Sigmoid colon (tissue), 7 donors: ENCODE measurements around the gene MVB12A. TPM values are rescaled to one million over a fixed set of nuclear protein-coding genes. Genes with fewer than 3 reads are reported as not detected.

Experiments
- DNase-seq: peaks from one replicate; pipeline ENCODE4 v3.0.0-alpha.2; 2019
- H3K27ac ChIP-seq, 4 donors: fragments of 200-600 bp; sonication (generic); one replicate each; pipeline ENCODE4 v1.5.1; 2016 to 2019; ENCODE audit warnings: mild to moderate bottlenecking in 1 of 4
- H3K27me3 ChIP-seq, 3 donors: fragments of 200-600 bp; sonication (generic); one replicate each; pipeline ENCODE4 v1.5.1; 2019; ENCODE audit warnings: mild to moderate bottlenecking in 1 of 3
- H3K36me3 ChIP-seq, 4 donors: fragments of 200-600 bp; sonication (generic); one replicate each; pipeline ENCODE4 v1.5.1; 2016 to 2019
- H3K4me1 ChIP-seq, 4 donors: fragments of 200-600 bp; sonication (generic); one replicate each; pipeline ENCODE4 v1.5.1; 2017 to 2019
- H3K4me3 ChIP-seq, 4 donors: fragments of 200-600 bp; sonication (generic); one replicate each; pipeline ENCODE4 v1.5.1; 2017 to 2019; ENCODE audit warnings: mild to moderate bottlenecking in 2 of 4, moderate library complexity in 1 of 4
- H3K9me3 ChIP-seq, 4 donors: fragments of 200-600 bp in 3 of 4; sonication (generic) in 3 of 4; one replicate each; pipeline versions ENCODE4 v1.5.1 to v1.6.1; 2013 to 2019
- CTCF ChIP-seq, 4 experiments: fragments of 450-650 bp in 3 of 4; fragments of 200-600 bp in 1 of 4; IDR thresholded peaks; one replicate each; pipeline ENCODE4 v1.5.1; 2016 to 2019; ENCODE audit warnings: antibody characterized with exemption in 4 of 4, mild to moderate bottlenecking in 3 of 4, moderate library complexity in 2 of 4
- EP300 ChIP-seq, 4 donors: sonication (generic); formaldehyde crosslinking; IDR thresholded peaks; one replicate each; pipeline ENCODE4 v1.6.1; 2017; ENCODE audit warnings: antibody characterized with exemption in 4 of 4
- POLR2A ChIP-seq, 2 donors: fragments of 450-650 bp; IDR thresholded peaks; one replicate each; pipeline ENCODE4 v1.6.1; 2016; ENCODE audit warnings: antibody characterized with exemption in 2 of 2, mild to moderate bottlenecking in 2 of 2, moderate library complexity in 2 of 2
- POLR2AphosphoS5 ChIP-seq, 4 donors: sonication (generic); formaldehyde crosslinking; IDR thresholded peaks; one replicate each; pipeline ENCODE4 v1.6.1; 2017; ENCODE audit warnings: antibody characterized with exemption in 4 of 4
- WGBS, 2 donors: extraction: QIAGEN DNeasy Blood & Tissue Kit; methylation state at CpG; one replicate each; pipeline ENCODE4 v1.1.7; 2013; 5-methylcytosine and 5-hydroxymethylcytosine counted together
- intact Hi-C: fragments of 100-400 bp; cut with DNase I; formaldehyde crosslinking; loops from one replicate; pipeline ENCODE4 v1.15.1; 2023
- polyA plus RNA-seq, 3 donors: library from polyadenylated mRNA; stranded (reverse); fragments of 200-250 nt; gene quantifications; one replicate each; pipeline ENCODE4 v1.2.3, GENCODE V29; 2013
- total RNA-seq, 4 donors: library from RNA; depleted of rRNA; stranded (reverse); fragments of >200 nt; gene quantifications; one replicate each; pipeline ENCODE4 v1.1.0, GENCODE V29; 2016
- donor health status: healthy with polysubstance abuse.
- donor health status: Bipolar disorder and iron deficiency.
- donor health status: healthy.

The MVB12A gene
- total and polyA plus RNA-seq, 7 donors = 40.4 to 102 (median 55.8) TPM

GRCh38 chr19:17445526-17446165, 25.8 kb downstream of the MVB12A start:
- Histone ChIP-seq H3K27me3 (no peaks in the 10 kb centered on the region), H3K27ac (no peak overlapping the region), H3K36me3 (no peaks in the 10 kb centered on the region), H3K9me3 (no peaks in the 10 kb centered on the region), H3K4me1 (peaks cover 0 to 14% (median 8%) of the 10 kb centered on the region in 4 donors), H3K4me3 (no peak overlapping the region)
- TF ChIP-seq EP300 (IDR thresholded peaks at IDR 0.05) (no peak), POLR2AphosphoS5 (IDR thresholded peaks at IDR 0.05) (no peak), CTCF (IDR thresholded peaks at IDR 0.05) (no peak), POLR2A (IDR thresholded peaks at IDR 0.05) (no peak)
- intact Hi-C loops = no loop called here
- 97% methylated on average over 1 of the region's 1 CpG for WGBS, 2 donors
- DNase-seq = no peak

GRCh38 chr19:17447704-17448130, 27.9 kb downstream of the MVB12A start:
- no peak for DNase-seq
- Histone ChIP-seq H3K4me3 (peak overlapping the region in 3 of 4 donors; percentile 41 to 62 (median 58)), H3K27me3 (no peaks in the 10 kb centered on the region), H3K9me3 (no peaks in the 10 kb centered on the region), H3K36me3 (no peaks in the 10 kb centered on the region), H3K27ac (peak overlapping the region in 1 of 4 donors; percentile 48), H3K4me1 (peaks cover 0 to 14% (median 8%) of the 10 kb centered on the region in 4 donors)
- intact Hi-C loops = no loop called here
- 22 to 35% methylated on average over 5 of the region's 5 CpGs for WGBS, 2 donors
- TF ChIP-seq EP300 (IDR thresholded peaks at IDR 0.05) (no peak), CTCF (IDR thresholded peaks at IDR 0.05) (no peak), POLR2A (IDR thresholded peaks at IDR 0.05) (no peak), POLR2AphosphoS5 (IDR thresholded peaks at IDR 0.05) (no peak)

GRCh38 chr19:17448131-17448967, 28.5 kb downstream of the MVB12A start, which contains the start of gene TMEM221:
TSS of gene TMEM221 (minus strand) at chr19:17448668. CDS start at chr19:17448462, 206 bp downstream.
- intact Hi-C loops = no loop called here
- Histone ChIP-seq H3K27me3 (no peaks in the 10 kb centered on the region), H3K9me3 (no peaks in the 10 kb centered on the region), H3K4me1 (peaks cover 0 to 14% (median 8%) of the 10 kb centered on the region in 4 donors), H3K27ac (peak within 1 kb of the TSS in 1 of 4 donors; percentile 48), H3K36me3 (no peaks in the 10 kb centered on the region), H3K4me3 (peak within 1 kb of the TSS; percentile 41 to 62 (median 50))
- TF ChIP-seq EP300 (IDR thresholded peaks at IDR 0.05) (no peak), POLR2AphosphoS5 (IDR thresholded peaks at IDR 0.05) (no peak), POLR2A (IDR thresholded peaks at IDR 0.05) (no peak), CTCF (IDR thresholded peaks at IDR 0.05) (peak; percentile 10 to 60 (median 20))
- peak; percentile 81 for DNase-seq
- 1% methylated on average over 81 of the region's 81 CpGs for WGBS, 2 donors

GRCh38 chr19:17450264-17451075, 30.6 kb downstream of the MVB12A start:
- peaks cover 16 to 20% (median 17%) of the 10 kb centered on the region in 3 donors for H3K27me3 ChIP-seq
- 26 to 43% methylated on average over 8 of the region's 8 CpGs for WGBS, 2 donors
- no peak overlapping the region for H3K4me3 ChIP-seq
- intact Hi-C loops = no loop called here
- DNase-seq = no peak
- H3K9me3 ChIP-seq = no peaks in the 10 kb centered on the region
- no peak overlapping the region for H3K27ac ChIP-seq
- no peaks in the 10 kb centered on the region for H3K36me3 ChIP-seq
- no peak for TF ChIP-seq EP300 (IDR thresholded peaks at IDR 0.05)
- no peak for TF ChIP-seq CTCF (IDR thresholded peaks at IDR 0.05)
- no peak for TF ChIP-seq POLR2AphosphoS5 (IDR thresholded peaks at IDR 0.05)
- no peak for TF ChIP-seq POLR2A (IDR thresholded peaks at IDR 0.05)
- peaks cover 0 to 21% (median 12%) of the 10 kb centered on the region in 4 donors for H3K4me1 ChIP-seq
